H1 (cell line): ENCODE data around the gene HEPACAM. TPM values are rescaled to one million over a fixed set of nuclear protein-coding genes. Genes with fewer than 3 reads are reported as not detected.
"Not testable (repeated sequence)": the region's sequence is repeated elsewhere in the genome, so short reads cannot be mapped to it uniquely, and the experiment has no call there.

Experiments
- CTCF ChIA-PET: fragments of 300-600 bp; sonication (Branson Sonifier 250); formaldehyde crosslinking; loops from one replicate; lab custom pipeline; 2021; ENCODE audit not compliant: partially characterized antibody; lab: Charles Lee
- POLR2A ChIA-PET: fragments of 300-600 bp; sonication (Branson Sonifier 250); formaldehyde crosslinking; loops from one replicate; lab custom pipeline; 2021; ENCODE audit warnings: inconsistent platforms; ENCODE audit not compliant: partially characterized antibody; lab: Charles Lee
- DNase-seq, 2 experiments: peaks; one replicate each; pipeline versions ENCODE4 v3.0.0 to v3.0.0-alpha.2; 2010 to 2022; ENCODE audit warnings: low spot score in 2 of 2, low read depth in 1 of 2, mixed read lengths in 1 of 2
- FAIRE-seq: peaks from 2 replicates; lab custom pipeline; 2011; peaks lifted over from hg19 to GRCh38; lab: Jason Lieb, UNC
- H2AFZ ChIP-seq: 2 replicates; pipeline ENCODE4 v1.8.1; 2012; ENCODE audit warnings: low read length, inconsistent platforms
- H2AK5ac ChIP-seq: 2 replicates; pipeline ENCODE4 v1.6.1; 2013; ENCODE audit warnings: low read depth, low read length
- H2BK120ac ChIP-seq: replicated peaks from 2 replicates; pipeline ENCODE3; 2013; ENCODE audit warnings: low read depth, low read length, inconsistent platforms
- H2BK12ac ChIP-seq: 2 replicates; pipeline ENCODE4 v1.6.1; 2013; ENCODE audit warnings: low read depth, low read length
- H2BK15ac ChIP-seq: 2 replicates; pipeline ENCODE4 v1.6.1; 2013; ENCODE audit warnings: low read length
- H2BK20ac ChIP-seq: 2 replicates; pipeline ENCODE4 v1.6.1; 2013; ENCODE audit warnings: low read length
- H2BK5ac ChIP-seq: 2 replicates; pipeline ENCODE4 v1.6.1; 2013; ENCODE audit warnings: low read depth, low read length
- H3K14ac ChIP-seq: 2 replicates; pipeline ENCODE4 v1.6.1; 2013; ENCODE audit warnings: inconsistent platforms; ENCODE audit not compliant: insufficient read length
- H3K18ac ChIP-seq: 2 replicates; pipeline ENCODE4 v1.6.1; 2013; ENCODE audit warnings: low read length; ENCODE audit errors: extremely low read depth
- H3K23ac ChIP-seq: 2 replicates; pipeline ENCODE4 v1.6.1; 2013; ENCODE audit warnings: inconsistent platforms; ENCODE audit not compliant: insufficient read length
- H3K23me2 ChIP-seq: 2 replicates; pipeline ENCODE4 v1.6.1; 2013; ENCODE audit warnings: low read depth, low read length
- H3K27ac ChIP-seq: 2 replicates; pipeline ENCODE4 v1.6.1; 2011; ENCODE audit warnings: low read depth, low read length, inconsistent platforms
- H3K27me3 ChIP-seq, 4 experiments: replicated peaks in 1 of 4; 1 replicate in 1 of 4; 2 replicates in 3 of 4; pipeline versions ENCODE4 v1.6.1 to v1.8.1; 2011 to 2013; ENCODE audit warnings: low read length in 3 of 4, mild to moderate bottlenecking in 3 of 4, inconsistent platforms in 2 of 4, mixed read lengths in 2 of 4, moderate library complexity in 1 of 4; ENCODE audit not compliant: control insufficient read depth in 3 of 4, insufficient read depth in 3 of 4; ENCODE audit errors: extremely low read depth in 1 of 4
- H3K36me3 ChIP-seq, 4 experiments: 2 replicates each; pipeline versions ENCODE4 v1.6.1 to v1.8.1; 2011 to 2013; ENCODE audit warnings: mild to moderate bottlenecking in 4 of 4, low read length in 3 of 4, moderate library complexity in 2 of 4, control low read depth in 1 of 4, inconsistent platforms in 1 of 4; ENCODE audit not compliant: insufficient read depth in 4 of 4, control insufficient read depth in 2 of 4
- H3K4ac ChIP-seq: replicated peaks from 2 replicates; pipeline ENCODE3; 2013; ENCODE audit warnings: low read length, low read depth, mixed read lengths, inconsistent platforms; ENCODE audit not compliant: insufficient read length
- H3K4me1 ChIP-seq, 4 experiments: replicated peaks in 1 of 4; 1 replicate in 1 of 4; 2 replicates in 3 of 4; pipeline versions ENCODE4 v1.6.1 to v1.8.1; 2011 to 2013; ENCODE audit warnings: low read length in 3 of 4, inconsistent platforms in 2 of 4, mixed read lengths in 1 of 4; ENCODE audit not compliant: insufficient read depth in 4 of 4, control insufficient read depth in 3 of 4
- H3K4me2 ChIP-seq, 2 experiments: 2 replicates each; pipeline versions ENCODE4 v1.6.1 to v1.8.1; 2011 to 2013; ENCODE audit warnings: low read depth in 2 of 2, low read length in 2 of 2, control low read depth in 1 of 2, inconsistent platforms in 1 of 2, mild to moderate bottlenecking in 1 of 2; ENCODE audit not compliant: insufficient read depth in 1 of 2
- H3K4me3 ChIP-seq, 4 experiments: fragments of 200-600, 300-600 bp in 1 of 4; sonication (generic), shearing (Covaris generic), sonication (Bioruptor Twin) in 1 of 4; 2 replicates each; pipeline versions ENCODE4 v1.5.1 to v1.8.1; 2011 to 2016; ENCODE audit warnings: low read length in 4 of 4, low read depth in 3 of 4, control low read depth in 2 of 4, inconsistent platforms in 2 of 4, mild to moderate bottlenecking in 2 of 4, mixed read lengths in 1 of 4, moderate library complexity in 1 of 4; ENCODE audit not compliant: insufficient read depth in 2 of 4; ENCODE audit errors: extremely low read depth in 1 of 4
- H3K56ac ChIP-seq: replicated peaks from 2 replicates; pipeline ENCODE3; 2013; ENCODE audit warnings: low read depth, mild to moderate bottlenecking, mixed read lengths, low read length, inconsistent platforms; ENCODE audit not compliant: insufficient read length
- H3K79me1 ChIP-seq: 2 replicates; pipeline ENCODE4 v1.6.1; 2013; ENCODE audit warnings: low read depth, low read length, control low read depth
- H3K79me2 ChIP-seq, 2 experiments: 2 replicates each; pipeline versions ENCODE4 v1.6.1 to v1.8.1; 2012 to 2013; ENCODE audit warnings: low read length in 2 of 2, mild to moderate bottlenecking in 2 of 2, inconsistent platforms in 1 of 2; ENCODE audit not compliant: insufficient read depth in 2 of 2, control insufficient read depth in 1 of 2
- H3K9ac ChIP-seq, 4 experiments: replicated peaks in 1 of 4; 1 replicate in 1 of 4; 2 replicates in 3 of 4; pipeline versions ENCODE4 v1.6.1 to v1.8.1; 2011 to 2013; ENCODE audit warnings: low read depth in 3 of 4, low read length in 3 of 4, control low read depth in 2 of 4, mild to moderate bottlenecking in 2 of 4, moderate library complexity in 2 of 4, inconsistent platforms in 1 of 4; ENCODE audit errors: extremely low read depth in 1 of 4
- H3K9me3 ChIP-seq, 2 experiments: 2 replicates each; pipeline versions ENCODE4 v1.6.1 to v1.8.1; 2012 to 2013; ENCODE audit warnings: mild to moderate bottlenecking in 2 of 2, moderate library complexity in 2 of 2, control low read depth in 1 of 2, inconsistent platforms in 1 of 2, low read depth in 1 of 2, low read length in 1 of 2, mixed read lengths in 1 of 2; ENCODE audit not compliant: insufficient read depth in 2 of 2
- H4K20me1 ChIP-seq, 2 experiments: replicated peaks in 1 of 2; 2 replicates each; pipeline versions ENCODE3 to v1.8.1; 2011 to 2013; ENCODE audit warnings: inconsistent platforms in 2 of 2, low read length in 2 of 2, mild to moderate bottlenecking in 1 of 2; ENCODE audit not compliant: insufficient read depth in 2 of 2, control insufficient read depth in 1 of 2
- H4K5ac ChIP-seq: 2 replicates; pipeline ENCODE4 v1.6.1; 2013; ENCODE audit warnings: low read length, low read depth, mixed read lengths, inconsistent platforms; ENCODE audit not compliant: insufficient read length
- H4K8ac ChIP-seq: 2 replicates; pipeline ENCODE4 v1.8.0; 2013; ENCODE audit warnings: mild to moderate bottlenecking, moderate library complexity, low read length, inconsistent platforms; ENCODE audit not compliant: insufficient read depth; ENCODE audit errors: extremely low read depth
- H4K91ac ChIP-seq: replicated peaks from 2 replicates; pipeline ENCODE3; 2013; ENCODE audit warnings: low read length, mixed read lengths, inconsistent platforms; ENCODE audit not compliant: insufficient read length
- WGBS, 2 experiments: shearing (Covaris generic) in 1 of 2; methylation state at CpG; one replicate each; pipeline versions ENCODE4 v1.1.6 to v1.1.7; 2013 to 2015; ENCODE audit warnings: low lambda C conversion rate in 2 of 2, mixed read lengths in 2 of 2, inconsistent platforms in 1 of 2, low coverage in 1 of 2, missing lambda C conversion rate in 1 of 2; ENCODE audit not compliant: insufficient replicate concordance in 2 of 2, insufficient coverage in 1 of 2, insufficient read length in 1 of 2; ENCODE audit errors: extremely low coverage in 1 of 2, missing lambda C conversion rate in 1 of 2; 5-methylcytosine and 5-hydroxymethylcytosine counted together
- polyA plus RNA-seq, 7 experiments: library from polyadenylated mRNA; depleted of rRNA in 3 of 7; stranded (reverse) in 5 of 7; unstranded in 2 of 7; fragments of >200 nt in 5 of 7; fragments of 200-250 nt in 2 of 7; gene quantifications; 1 replicate in 5 of 7; 2 replicates in 1 of 7; 4 replicates in 1 of 7; pipeline versions ENCODE4 v1.2.1 to v1.2.3, GENCODE V29; 2011 to 2013; ENCODE audit warnings: missing spikeins in 2 of 7, mixed read lengths in 2 of 7
- total RNA-seq: library from RNA; stranded (reverse); fragmentation: NEBNext Ultra II Directional; extraction: Animal tissue kit (Norgen Biotek cat#: 25700); gene quantifications from 2 replicates; pipeline ENCODE4 v1.2.1, GENCODE V29; 2021

HEPACAM gene
- total and polyA plus RNA-seq, 2 of the 8 experiments (the other 6 are each of a cell fraction or from before 2014, with no cell fraction given), result not detected

DNA sequence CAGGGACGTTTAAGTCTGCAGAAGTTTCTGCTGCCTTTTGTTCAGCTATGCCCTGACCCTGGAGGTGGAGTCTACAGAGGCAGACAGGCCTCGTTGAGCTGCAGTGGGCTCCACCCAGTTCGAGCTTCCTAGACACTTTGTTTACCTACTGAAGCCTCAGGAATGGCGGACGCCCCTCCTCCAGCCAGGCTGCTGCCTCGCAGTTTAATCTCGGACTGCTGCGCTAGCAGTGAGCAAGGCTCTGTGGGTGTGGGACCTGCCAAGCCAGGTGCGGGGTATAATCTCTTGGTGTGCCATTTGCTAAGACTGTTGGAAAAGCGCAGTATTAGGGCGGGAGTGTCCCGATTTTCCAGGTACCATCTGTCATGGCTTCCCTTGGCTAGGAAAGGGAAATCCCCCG is 32.4 kb upstream of the HEPACAM start:
- H3K79me1 ChIP-seq, H4K91ac ChIP-seq, H3K4me1 ChIP-seq, H3K4me2 ChIP-seq, H3K14ac ChIP-seq, H2BK20ac ChIP-seq, H3K27ac ChIP-seq, DNase-seq, POLR2A ChIA-PET, H2AK5ac ChIP-seq, H3K9me3 ChIP-seq, H4K5ac ChIP-seq, FAIRE-seq, H3K23me2 ChIP-seq, H3K56ac ChIP-seq, H3K4ac ChIP-seq, H2BK15ac ChIP-seq, H2BK120ac ChIP-seq, H3K4me3 ChIP-seq, H3K79me2 ChIP-seq, H2BK5ac ChIP-seq, H4K20me1 ChIP-seq, H2AFZ ChIP-seq, H3K36me3 ChIP-seq, H3K23ac ChIP-seq, H2BK12ac ChIP-seq, H4K8ac ChIP-seq, H3K9ac ChIP-seq, H3K27me3 ChIP-seq, H3K18ac ChIP-seq: not testable (repeated sequence)
- CTCF ChIA-PET, result interaction anchor here (0.8 to 5.6 kb wide), 4 partner anchors 107 to 389 kb away, joined by 3 to 26 read pairs (median 3); no protein-coding TSS in a partner anchor
- 83% methylated on average over 13 of the region's 13 CpGs; no CpG with 5 or more reads in 1 of the 2 experiments for WGBS, 2 experiments
